Embryonic facial prominence (tissue), 1 donor: ENCODE measurements around the gene FAM240B.

Experiments
- DNase-seq: peaks from one replicate; pipeline ENCODE4 v3.0.0-alpha.2; 2016; ENCODE audit errors: extremely low spot score

The FAM240B gene

DNA sequence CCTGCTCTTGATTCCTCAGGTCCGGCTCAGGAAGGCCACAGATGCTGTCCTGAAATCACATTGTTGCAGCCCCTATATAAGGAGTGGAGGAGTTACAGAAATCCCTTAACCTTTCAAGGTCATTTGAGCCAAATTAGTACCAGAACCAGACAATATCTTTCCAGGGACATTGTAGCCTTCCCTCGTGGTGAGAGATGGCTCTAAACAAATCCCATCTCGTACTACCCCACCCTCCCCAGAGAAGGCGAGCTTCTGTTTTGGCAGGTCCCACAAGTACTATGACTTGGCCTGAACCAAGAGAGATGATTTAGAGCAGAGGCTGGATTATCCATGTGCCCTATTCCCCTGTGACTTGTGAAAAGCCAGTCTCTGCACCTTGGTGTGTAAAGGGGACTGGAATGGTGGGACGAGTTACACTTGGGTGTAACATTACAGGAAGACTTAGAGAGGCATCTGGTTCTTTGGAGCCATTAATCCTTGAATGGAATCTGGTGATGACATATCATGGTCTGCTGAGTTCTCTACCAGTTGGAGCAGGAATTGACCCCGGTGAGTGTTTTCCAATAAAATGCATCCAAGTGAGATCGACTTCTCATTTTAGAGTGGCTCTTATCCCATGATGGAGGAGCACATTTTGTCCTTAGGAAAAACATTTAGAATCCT lies at the start of gene FAM240B:
Gene FAM240B, minus strand, starts transcription at position 51 of the 663 bp plus-strand sequence. CDS start 16,134 bp downstream, outside the sequence.
- DNase-seq, result no peak

DNA sequence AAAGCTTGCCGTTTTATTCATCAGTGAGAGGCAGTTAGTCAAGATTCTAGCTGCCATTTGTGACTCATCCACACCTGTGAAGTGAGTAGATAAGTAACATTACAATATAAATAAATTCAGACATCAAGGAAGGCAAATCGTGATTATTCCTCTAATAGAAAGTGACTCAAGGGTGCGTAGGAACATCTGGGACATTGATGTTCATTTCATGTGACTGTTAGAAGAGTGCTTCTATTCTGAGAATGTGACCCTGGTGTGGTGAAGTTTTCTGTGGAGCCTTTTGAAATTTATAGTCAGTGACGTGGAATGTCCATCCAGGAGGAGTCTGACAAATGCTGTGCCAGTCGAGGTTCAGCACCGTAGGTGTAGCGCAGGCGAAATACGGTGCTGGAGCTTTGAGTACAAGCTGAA lies 48.4 kb upstream of the FAM240B start:
- DNase-seq, result no peak

DNA sequence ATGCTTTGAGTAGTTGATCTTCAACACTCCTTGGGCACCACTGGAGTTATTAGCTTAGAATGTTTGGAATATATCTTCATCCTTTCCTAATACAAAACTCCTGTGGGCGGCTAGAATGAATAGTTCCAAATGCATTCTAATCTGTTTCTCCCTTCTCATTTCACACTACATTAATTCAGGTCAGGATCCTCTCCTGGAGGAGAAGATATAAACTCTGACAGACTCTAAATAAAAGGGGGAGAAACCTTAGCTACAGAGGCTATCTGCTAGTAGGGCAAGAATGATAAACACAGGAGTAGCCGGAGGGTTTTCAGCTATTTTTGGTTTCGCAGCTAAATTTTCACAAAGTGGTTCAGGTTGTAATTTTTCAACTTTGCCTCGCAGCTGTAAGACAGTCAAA lies 45.2 kb upstream of the FAM240B start:
- DNase-seq, result no peak

DNA sequence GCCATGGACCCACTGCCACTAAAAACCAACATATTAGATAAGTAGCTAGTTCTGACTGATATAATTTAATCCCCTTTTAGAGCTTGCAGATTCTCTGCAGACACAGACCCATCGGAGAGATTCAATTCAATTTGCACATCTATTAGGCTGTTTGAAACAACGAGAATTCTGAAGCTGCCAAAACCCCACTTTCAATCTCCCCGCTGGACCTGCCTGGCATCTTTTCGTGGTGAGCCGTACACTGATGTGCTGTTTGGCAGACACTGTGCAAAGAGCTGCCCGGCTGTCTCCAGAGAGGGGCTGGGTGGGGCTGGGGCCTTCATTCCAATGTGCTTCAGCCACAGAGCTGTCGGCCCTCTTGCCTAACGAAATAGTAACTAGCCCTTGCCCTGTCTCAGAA lies 42.1 kb upstream of the FAM240B start:
- no peak for DNase-seq

DNA sequence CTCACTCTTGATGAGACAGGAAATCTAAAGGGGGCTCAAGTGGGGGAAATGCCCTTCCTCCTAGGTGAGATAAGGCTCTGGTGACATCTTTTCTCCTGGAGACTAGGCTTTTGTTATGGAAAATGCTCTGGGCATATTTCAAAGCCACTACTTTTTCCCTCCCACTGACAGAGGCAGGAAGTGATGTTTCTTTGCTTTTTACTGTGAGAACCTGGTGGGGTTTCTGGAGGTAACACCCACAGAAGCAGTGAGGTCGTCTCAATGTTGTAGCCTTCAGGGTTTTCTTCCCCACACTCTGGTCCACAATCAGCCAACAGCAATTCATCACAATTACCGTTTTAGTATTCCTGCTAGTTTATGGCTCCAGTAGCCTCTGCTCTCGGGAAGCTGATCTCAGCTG lies 41.4 kb upstream of the FAM240B start:
- DNase-seq, result no peak

DNA sequence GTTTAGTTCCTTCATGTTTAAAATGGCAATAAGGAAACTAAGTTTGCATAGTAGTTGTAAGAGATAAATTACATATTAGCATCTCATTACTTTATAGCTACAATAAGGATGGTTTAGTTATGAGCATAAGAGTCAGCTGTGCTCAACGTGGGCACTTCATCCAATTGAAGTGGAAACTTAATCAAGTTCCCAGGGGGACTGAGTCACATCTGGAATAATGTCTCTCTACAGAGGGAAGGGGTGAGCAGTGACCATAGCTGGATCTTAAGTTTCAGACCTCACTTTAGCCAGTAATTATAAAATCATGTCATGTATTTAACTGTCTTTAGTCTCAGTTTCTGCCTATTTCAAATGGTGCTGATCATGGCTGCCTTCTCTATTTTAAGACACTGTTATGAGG lies 36.8 kb upstream of the FAM240B start:
- DNase-seq, result no peak

DNA sequence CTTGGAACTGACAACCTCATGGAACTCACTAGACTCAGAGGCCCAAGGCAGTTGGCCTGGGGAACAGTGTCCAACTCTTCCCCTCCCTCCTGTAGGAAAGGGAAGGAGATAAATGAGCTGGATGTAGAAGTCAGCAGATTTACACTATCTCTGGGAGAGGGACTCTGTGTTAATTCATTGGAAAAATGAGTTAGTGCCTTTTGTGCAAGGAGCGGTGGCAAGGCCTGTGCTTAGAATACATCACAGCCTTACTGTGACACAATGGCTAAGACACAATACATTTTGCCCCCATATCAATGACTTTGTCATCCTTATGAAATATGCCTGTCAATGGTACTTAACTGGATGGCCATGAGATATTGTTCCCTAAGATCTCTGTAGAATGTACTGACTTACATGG lies 28.0 kb upstream of the FAM240B start:
- no peak for DNase-seq

DNA sequence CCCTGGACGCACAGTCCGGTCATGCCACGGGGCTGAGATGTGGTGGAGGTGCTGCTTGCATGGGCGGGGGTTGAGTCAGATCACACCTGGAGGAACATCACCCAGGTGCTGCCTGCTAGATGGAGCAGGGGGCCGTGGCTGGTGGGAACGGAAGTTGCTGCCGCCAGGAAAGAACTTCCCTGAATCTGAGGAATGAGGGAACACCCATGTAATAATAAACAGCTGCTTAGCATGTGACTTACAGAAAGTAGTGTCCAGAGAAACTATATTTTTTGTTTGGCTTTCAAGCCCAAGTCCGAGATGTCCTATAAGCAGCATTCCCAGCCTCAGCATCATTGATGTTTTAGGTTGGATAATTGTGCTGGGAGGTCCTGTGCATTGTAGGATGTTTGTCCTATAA lies 27.1 kb upstream of the FAM240B start:
- no peak for DNase-seq

DNA sequence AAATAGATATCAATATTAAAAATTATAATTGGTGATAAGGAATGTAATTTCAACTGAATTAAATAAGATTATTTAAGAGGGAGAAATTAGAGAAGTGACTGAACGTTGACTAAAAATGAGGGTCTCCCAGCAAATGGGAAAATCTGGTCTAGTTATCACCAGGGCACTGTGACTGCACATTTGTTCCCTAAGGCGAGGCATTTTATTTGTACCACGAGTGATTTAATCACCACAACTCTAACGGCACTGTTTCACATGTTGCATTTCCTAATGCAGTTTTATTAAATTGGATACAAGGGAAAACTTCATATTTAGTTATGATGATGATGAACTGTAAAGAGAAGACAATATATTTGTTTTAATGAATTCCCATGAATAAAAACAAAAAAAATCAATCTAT lies 26.4 kb upstream of the FAM240B start:
- DNase-seq, result no peak

DNA sequence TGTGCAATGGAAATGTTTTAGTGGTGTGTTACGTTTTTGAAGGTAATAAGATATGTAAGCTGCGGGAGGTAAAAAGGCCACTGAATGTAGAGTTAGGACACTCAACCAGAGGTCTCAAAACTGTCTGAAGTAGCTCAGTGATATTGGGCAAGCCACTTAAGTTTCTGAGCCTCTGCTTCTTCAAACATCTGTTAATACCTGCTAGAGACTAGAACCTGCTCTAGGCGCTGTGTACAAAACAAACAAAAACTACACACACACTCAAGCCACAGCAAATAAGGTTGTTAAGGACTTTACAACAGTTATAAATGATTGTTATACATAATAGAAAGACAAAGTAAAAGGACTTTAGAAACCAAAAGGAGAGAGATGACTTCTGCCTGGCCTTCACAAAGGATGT lies 24.6 kb upstream of the FAM240B start:
- no peak for DNase-seq

DNA sequence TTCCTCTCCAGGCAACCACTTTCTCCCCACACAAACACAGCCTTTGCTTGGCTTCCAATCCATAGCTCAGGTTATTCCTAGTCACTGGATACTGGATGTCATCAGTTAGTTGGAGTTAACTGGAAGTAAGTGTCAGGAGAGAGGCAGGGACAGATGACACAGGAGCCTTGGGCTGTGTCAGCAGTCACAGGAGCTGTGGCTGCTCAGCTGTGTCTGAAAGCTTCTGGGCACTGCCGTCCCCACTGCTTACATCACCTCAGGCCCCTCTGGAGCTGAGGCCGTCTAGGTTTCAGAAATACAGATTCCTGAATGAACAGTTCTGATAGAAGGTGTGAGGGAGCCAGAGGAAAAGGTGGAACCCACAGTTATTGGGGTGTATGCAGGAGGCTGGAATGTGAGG lies 17.3 kb upstream of the FAM240B start:
- DNase-seq, result no peak

DNA sequence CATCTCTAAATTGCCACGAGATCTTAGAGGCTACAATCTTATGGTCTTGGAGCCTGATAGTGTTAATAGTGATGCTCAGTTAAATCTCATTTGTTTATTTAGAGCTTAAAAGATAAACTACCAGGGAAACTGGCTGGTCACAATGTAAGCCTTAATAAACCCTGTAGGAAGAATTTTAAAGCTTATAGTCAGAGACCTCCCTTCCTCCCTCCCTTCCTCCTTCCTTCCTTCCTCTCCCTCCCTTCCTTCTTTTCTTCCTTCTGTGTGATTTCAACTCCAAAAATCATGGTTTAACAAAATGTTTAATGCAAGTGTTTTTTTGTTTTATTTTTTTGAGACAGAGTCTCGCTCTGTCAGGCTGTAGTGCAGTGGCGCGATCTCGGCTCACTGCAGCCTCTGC lies 14.9 kb upstream of the FAM240B start:
- no peak for DNase-seq

DNA sequence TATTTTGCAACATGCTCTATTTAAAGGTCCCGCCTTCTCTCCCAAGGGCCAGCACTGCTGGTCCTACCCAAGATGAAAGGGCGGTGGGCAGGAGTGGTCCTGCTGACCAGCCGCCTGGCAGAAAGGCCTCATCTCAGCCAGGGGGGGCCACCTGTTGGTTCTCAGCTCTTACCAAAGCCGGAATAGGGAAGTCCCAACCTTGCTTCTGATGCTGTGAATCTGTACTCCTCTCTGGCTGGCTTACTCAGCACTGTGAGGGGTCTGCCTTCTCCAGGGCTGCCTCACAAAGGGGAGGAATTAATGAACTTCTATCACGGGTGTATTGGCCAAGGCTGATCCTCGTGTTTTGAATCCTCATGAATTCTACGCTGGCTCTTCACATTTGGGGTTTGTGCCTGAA lies 13.6 kb upstream of the FAM240B start:
- no peak for DNase-seq

DNA sequence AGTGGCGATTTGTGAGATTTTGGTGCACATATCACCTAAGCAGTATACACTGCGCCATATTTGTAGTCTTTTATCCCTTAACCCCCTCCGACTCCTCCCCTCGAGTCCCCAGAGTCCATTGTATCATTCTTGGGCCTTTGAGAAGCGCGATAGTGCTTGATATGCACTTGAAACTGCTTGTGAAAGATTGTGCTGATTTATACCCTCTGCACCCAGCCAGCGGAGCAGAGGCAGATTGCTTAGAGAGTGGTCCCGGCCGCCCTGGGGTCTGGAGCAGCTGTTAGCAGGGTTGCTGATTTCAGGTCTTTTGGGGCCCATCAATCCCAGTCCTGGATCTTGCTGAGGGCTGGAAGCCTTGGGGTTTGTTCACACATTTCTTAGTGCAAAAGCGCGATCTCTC lies 13.0 kb upstream of the FAM240B start:
- no peak for DNase-seq

DNA sequence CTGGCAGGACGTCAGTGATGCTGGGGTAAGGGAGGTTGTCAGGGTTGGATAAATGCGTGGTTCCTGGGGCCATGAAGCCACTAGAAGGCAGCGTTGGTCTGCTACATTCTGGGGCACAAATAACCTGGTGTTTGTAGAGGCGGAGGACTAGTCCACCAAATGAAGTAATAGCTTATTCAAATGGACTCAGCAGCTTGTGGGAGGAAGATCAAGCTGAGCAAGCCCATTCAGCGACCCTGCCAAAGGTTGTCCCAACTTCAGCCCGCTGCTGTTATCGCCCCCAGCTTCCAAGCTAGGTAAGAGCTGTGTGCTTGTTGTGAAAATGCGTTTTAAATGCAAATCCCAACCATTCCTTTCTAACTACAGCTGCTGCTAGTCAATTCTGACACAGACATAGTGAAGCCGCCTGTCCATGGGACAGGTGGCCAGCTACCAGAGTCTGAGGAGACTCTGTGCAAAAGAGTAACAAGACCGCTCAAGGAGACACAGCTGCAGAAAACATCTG lies 7.6 kb upstream of the FAM240B start:
- DNase-seq, result no peak

DNA sequence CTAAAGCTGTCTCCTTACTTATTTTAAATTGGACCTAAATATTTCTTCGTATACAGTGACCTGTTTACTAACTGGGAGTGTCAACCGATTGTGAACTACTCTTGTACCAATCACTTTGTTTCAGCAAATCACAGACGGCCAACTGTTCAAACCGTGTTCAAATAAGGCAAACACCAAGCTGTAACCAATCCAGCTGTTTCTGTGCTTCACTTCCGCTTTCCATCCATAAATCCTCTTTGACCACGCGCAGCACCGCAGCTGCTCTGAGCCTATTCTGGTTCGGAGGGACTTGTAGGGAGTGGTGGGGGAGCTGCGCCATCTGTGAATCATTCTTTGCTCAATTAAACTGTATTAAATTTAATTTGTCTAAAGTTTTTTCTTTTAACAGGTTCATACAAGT lies 4.8 kb upstream of the FAM240B start:
- no peak for DNase-seq

DNA sequence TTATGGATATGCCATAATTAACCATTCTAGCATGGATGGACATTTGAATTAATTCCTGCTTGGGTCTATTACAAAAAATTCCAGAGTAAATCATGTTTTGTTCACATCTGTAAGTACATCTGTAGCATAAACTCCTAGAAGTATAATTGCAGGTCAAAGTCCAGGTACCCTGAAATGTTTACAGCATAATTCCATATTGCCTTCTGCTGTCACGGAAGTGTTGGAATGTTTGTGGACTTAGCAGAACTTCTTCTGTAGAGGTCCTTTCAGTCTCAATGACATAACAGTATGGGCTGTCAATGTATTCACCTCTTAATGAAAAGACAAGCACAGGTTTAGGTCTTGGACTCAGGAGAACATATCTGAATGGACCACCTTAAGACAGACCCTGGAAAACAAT lies 1.8 kb downstream of the FAM240B start:
- no peak for DNase-seq

DNA sequence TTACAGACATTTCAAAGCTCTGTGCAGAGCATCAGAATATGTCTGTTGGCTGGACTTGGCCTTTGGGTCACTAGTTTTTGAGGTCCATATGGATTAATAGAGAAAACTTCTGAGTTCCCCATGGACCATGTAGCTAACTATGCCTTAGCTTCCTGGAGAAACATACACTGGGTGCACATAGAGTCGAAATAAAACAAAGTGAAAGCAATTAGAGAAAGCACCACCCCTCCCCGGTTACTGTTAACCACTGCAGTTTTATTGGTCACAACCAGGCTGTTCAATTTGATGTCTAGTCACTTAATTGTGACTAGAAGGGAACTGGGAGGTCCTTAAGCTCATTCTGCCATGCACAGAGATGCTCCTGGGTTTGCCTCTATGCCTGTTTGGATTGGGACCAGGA lies 4.2 kb downstream of the FAM240B start:
- DNase-seq, result no peak

DNA sequence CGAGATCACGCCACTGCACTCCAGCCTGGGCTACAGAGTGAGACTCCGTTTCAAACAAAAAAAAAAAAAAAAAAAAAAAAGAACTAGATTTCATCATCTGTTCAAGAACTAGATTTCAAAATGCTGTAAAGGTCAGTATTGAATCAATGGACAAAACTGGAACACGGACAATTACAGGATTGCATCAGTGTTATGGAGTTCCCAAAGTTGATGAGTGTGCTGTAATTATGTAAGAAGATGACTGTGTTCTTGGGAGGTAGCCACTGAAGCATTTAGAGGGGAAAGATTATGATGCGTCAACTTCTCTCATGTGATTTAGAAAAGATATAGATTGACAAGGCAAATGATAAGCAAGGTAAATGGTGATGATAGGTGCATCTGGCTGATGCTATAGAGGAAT lies 6.5 kb downstream of the FAM240B start:
- DNase-seq, result no peak

DNA sequence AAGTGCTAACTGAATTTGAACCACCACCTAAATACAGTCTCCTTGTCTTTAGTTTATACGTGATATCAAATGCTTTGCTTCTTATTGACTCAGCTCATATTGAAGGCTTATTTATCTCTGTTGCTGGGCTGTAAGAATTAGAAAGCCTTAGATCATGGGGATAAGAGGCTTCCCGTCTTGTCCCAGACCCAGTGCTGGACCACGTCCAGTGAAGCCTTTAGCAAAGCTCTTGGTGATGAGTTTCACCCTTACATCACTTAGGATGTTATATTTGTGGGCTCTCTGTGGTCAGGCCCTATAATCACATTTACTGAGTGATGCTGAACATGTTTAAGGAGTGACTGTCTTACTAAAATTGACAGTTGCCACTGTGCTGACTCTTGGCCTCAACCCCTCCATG lies 11.2 kb downstream of the FAM240B start:
- no peak for DNase-seq

DNA sequence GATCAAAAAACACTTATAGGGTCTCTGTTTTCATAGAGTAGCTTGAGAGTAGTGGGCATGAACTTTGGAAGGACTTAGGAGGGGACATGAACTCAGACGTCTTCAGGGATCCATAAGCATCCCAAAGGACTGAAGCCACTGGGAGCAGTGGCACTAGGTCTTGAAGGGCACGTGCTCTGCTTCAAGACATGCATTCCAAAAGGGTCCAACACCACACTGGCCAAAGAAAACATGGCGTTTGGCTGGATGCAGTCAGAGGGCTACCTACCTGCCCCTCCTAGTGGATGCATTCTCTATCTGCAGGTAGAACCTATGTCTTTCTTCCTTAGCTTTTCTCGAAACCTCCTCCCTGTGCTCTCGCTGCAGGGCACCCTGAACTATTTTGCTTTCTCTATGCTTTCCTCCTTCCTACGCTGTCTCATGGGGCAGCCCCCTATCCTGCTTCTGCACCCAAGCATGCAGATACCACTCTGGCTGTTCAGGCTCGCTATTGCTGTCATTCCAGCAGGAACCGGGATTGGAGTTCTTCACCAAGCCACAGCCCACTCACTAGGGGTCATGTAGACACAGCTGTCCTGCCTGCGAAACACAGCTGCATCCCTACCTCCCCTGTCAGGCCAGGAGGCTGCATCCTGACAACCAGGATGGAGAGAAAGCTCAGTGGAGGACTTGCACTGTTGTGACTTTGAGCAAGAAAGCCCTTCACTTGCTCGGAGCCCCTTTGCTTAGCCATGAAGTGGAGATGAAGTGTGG lies 11.9 kb downstream of the FAM240B start:
- no peak for DNase-seq

DNA sequence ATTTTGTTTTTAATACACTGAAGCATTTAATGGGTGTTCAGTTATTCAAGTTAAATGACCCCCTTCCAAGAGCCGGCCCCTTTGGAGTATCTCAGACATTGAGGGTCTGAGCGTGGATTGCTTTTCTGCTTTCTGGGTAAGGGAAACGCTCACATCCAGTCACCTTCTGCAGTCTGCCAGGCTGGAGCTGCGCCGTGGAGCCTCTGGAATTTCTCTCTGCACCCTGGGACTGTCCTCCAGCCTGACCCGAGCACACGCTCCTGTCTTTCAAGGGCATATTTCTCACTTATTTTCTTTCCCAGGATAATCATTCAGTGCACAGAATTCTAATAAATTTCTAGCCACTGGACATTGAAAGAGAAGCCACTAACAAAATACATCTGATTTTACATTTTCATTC lies 13.4 kb downstream of the FAM240B start:
- DNase-seq, result no peak

DNA sequence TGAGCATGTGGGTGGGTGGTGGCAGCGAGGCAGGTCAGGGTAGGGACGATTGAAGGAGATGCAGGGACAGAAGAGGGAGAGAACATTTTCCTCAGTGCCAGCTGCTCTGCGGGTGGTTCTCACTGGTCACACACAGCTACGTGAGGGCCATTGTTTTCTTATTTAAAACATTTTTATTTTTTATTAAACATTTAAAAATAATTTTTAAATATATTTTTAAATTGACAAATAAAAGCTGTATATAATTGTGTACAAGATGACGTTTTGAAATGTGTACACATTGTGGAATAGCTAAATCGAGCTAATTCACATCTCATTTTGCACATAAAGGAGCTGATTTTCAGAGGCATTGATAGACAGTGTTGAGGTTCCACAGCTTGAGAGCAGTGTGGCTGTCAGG lies 14.0 kb downstream of the FAM240B start:
- DNase-seq, result no peak

DNA sequence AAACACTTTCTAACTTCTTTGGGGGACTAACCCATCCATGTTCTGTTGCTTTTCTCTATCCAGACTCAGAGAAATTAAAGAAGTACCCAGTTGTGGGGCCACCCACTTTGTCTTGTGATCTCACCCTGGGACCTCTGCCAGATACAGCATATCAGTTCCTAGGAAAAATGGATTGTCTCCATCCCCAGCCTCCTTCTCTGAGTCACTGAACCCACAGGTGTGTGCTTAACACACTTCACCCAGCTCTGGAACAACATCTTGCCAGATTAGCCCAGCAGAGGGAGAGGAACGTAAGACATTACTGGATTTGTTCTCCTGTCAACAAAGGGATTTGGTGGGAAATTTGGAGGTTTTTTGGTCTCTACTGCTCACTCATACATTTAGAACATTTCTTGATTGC lies 19.2 kb downstream of the FAM240B start:
- no peak for DNase-seq
